A673 (cell line): ENCODE results near the gene TCL1A. TPM values are rescaled to one million over a fixed set of nuclear protein-coding genes. Genes with fewer than 3 reads are reported as not detected.

ENCODE experiments used
- BruUV-seq: library from RNA; stranded (reverse); fragments of 400-500 nt; replicated peaks from 2 replicates; lab custom pipeline; 2021; lab: Mats Ljungman, UMichigan
- CTCF ChIA-PET: fragments of 300-600 bp; sonication (Branson Sonifier 250); formaldehyde crosslinking; loops from one replicate; lab custom pipeline; 2022; ENCODE audit warnings: antibody characterized with exemption; lab: Charles Lee
- POLR2A ChIA-PET: fragments of 300-600 bp; sonication (Branson Sonifier 250); formaldehyde crosslinking; loops from one replicate; lab custom pipeline; 2022; ENCODE audit warnings: antibody characterized with exemption; ENCODE audit not compliant: low non-redundant PET; lab: Charles Lee
- DNase-seq: peaks from one replicate; pipeline ENCODE4 v3.0.0-alpha.2; 2015; ENCODE audit warnings: low spot score
- H3K27ac ChIP-seq: fragments of 200-600 bp; sonication (generic); 2 replicates; pipeline ENCODE4 v1.5.1; 2016; ENCODE audit warnings: mixed run types, low read depth, mild to moderate bottlenecking, mixed read lengths, antibody characterized with exemption, low read length; ENCODE audit not compliant: poor library complexity, severe bottlenecking
- H3K27me3 ChIP-seq: fragments of 200-600 bp; sonication (generic); replicated peaks from 2 replicates; pipeline ENCODE4 v1.6.1; 2017; ENCODE audit warnings: mixed run types, low read depth, mild to moderate bottlenecking, mixed read lengths, antibody characterized with exemption, low read length; ENCODE audit not compliant: insufficient read depth, poor library complexity
- H3K36me3 ChIP-seq: fragments of 200-600 bp; sonication (generic); 2 replicates; pipeline ENCODE4 v1.6.1; 2016; ENCODE audit warnings: mixed run types, mild to moderate bottlenecking, mixed read lengths, antibody characterized with exemption, low read length; ENCODE audit not compliant: insufficient read depth, poor library complexity, severe bottlenecking
- H3K4me1 ChIP-seq: fragments of 200-600 bp; sonication (generic); 2 replicates; pipeline ENCODE4 v1.6.1; 2017; ENCODE audit warnings: mixed run types, mild to moderate bottlenecking, mixed read lengths, antibody characterized with exemption, low read length; ENCODE audit not compliant: insufficient read depth, poor library complexity, severe bottlenecking
- H3K4me3 ChIP-seq: fragments of 200-600 bp; sonication (generic); 2 replicates; pipeline ENCODE4 v1.5.1; 2016; ENCODE audit warnings: low read depth, mixed run types, mild to moderate bottlenecking, mixed read lengths, low read length; ENCODE audit not compliant: poor library complexity, severe bottlenecking
- H3K9me3 ChIP-seq: fragments of 200-600 bp; sonication (generic); 2 replicates; pipeline ENCODE4 v1.6.1; 2016; ENCODE audit warnings: mixed run types, low read depth, mild to moderate bottlenecking, mixed read lengths, antibody characterized with exemption, low read length; ENCODE audit not compliant: poor library complexity, severe bottlenecking
- EZH2 ChIP-seq: fragments of 200-600 bp; sonication (generic); IDR thresholded peaks from 2 replicates; pipeline ENCODE4 v1.6.1; 2017; ENCODE audit warnings: borderline replicate concordance, low read depth, mild to moderate bottlenecking, mixed read lengths, antibody characterized with exemption, low read length; ENCODE audit not compliant: poor library complexity, severe bottlenecking
- intact Hi-C: fragments of 100-400 bp; cut with micrococcal nuclease; formaldehyde crosslinking; loops from one replicate; pipeline ENCODE4 v1.10.0; 2022; ENCODE audit not compliant: unreplicated experiment
- total RNA-seq: library from RNA; stranded (reverse); gene quantifications from 2 replicates; pipeline ENCODE4 v1.2.3, GENCODE V29; 2021
- TF ChIP-seq, protein P1 (sequence below): fragments of 300-800, 200-600 bp; sonication (generic); conservative IDR thresholded peaks from 2 replicates; pipeline ENCODE4 v1.5.1; 2017; ENCODE audit warnings: low read depth, mild to moderate bottlenecking, antibody characterized with exemption, low read length, moderate library complexity, mixed read lengths

The TCL1A gene
- total RNA-seq, 1 experiment from 2014 or later, result not detected

DNA sequence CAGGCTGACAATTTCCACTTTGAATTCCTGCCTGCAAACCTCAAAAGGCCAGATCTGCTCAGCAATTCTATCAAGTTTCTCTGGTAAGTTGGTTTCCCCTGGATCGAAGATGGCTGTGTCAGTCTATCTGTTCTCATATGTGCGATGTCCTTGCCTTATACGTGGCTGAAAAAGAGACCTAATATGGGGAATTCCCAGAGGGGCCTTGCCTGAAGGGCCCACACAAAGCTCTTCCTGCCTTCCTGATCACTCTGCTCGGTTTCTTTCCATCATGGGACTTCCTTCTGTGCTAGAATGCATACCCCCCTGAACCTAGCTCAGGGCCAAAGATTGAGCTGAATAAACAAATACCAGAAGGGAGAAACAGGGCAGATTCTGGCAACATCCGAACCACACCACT is 14.5 kb downstream of the TCL1A start:
- no TSS peak for BruUV-seq
- H3K4me3 ChIP-seq, result no peak overlapping the region
- no peak for DNase-seq
- H3K4me1 ChIP-seq, result peaks cover 10% of the 10 kb centered on the region
- no peaks in the 10 kb centered on the region for H3K27me3 ChIP-seq
- no peaks in the 10 kb centered on the region for H3K36me3 ChIP-seq
- ChIA-PET CTCF (interaction anchor here (0.8 kb wide), 1 partner anchor 399 kb away, joined by 3 read pairs; no protein-coding TSS in a partner anchor), POLR2A (interaction anchor here (0.5 to 0.6 kb wide), 2 partner anchors 19 to 35 kb away, joined by 3 read pairs; no protein-coding TSS in a partner anchor)
- H3K27ac ChIP-seq, result no peak overlapping the region
- no peaks in the 10 kb centered on the region for H3K9me3 ChIP-seq
- intact Hi-C loops, result no loop called here
- no peak for TF ChIP-seq EZH2
- TF ChIP-seq, protein P1, sequence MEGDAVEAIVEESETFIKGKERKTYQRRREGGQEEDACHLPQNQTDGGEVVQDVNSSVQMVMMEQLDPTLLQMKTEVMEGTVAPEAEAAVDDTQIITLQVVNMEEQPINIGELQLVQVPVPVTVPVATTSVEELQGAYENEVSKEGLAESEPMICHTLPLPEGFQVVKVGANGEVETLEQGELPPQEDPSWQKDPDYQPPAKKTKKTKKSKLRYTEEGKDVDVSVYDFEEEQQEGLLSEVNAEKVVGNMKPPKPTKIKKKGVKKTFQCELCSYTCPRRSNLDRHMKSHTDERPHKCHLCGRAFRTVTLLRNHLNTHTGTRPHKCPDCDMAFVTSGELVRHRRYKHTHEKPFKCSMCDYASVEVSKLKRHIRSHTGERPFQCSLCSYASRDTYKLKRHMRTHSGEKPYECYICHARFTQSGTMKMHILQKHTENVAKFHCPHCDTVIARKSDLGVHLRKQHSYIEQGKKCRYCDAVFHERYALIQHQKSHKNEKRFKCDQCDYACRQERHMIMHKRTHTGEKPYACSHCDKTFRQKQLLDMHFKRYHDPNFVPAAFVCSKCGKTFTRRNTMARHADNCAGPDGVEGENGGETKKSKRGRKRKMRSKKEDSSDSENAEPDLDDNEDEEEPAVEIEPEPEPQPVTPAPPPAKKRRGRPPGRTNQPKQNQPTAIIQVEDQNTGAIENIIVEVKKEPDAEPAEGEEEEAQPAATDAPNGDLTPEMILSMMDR, result no peak

DNA sequence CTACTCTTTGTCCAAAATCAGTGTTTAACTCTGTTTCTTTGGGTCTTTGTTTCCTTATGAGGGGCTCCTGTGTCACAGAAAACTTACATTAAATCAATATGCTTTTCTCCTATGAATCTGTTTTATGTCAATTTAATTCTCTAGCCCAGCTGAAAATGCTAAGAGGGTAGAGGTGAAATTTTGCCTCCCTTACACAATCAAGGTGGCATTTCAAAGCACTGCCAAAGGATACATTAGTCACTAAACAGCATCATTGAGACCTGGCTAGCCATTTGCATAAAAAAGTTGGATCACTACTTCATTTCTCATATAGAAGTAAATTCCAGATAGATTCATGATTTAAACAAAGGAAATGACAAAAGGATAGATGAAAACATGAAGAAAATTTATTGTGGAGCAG is 15.6 kb downstream of the TCL1A start:
- peaks cover 5% of the 10 kb centered on the region for H3K4me1 ChIP-seq
- ChIA-PET POLR2A (no interaction called here), CTCF (no interaction called here)
- BruUV-seq, result no TSS peak
- H3K36me3 ChIP-seq, result no peaks in the 10 kb centered on the region
- intact Hi-C loops, result no loop called here
- H3K27ac ChIP-seq, result no peak overlapping the region
- no peak for TF ChIP-seq EZH2
- TF ChIP-seq, protein P1, result no peak
- no peak overlapping the region for H3K4me3 ChIP-seq
- no peaks in the 10 kb centered on the region for H3K9me3 ChIP-seq
- DNase-seq, result no peak
- no peaks in the 10 kb centered on the region for H3K27me3 ChIP-seq

DNA sequence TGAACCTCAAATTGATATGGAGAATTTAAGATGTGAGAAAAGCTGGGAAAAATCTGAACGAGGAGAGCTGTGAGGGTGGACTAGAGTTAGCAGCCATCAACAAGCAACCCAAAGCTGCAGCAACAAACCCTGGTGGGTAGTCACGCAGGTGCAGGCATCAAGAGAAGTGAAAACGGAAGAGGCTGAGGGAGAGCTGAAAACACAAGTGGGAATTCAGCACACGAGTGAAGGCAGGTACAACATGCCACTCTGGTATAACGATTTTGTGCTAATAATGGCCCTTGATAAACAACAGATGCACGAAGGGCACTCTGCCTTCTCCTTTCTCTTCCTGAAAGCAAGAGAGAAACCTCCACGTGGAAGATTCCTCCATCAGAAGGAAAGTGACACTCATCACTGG is 16.2 kb downstream of the TCL1A start:
- ChIA-PET CTCF (no interaction called here), POLR2A (no interaction called here)
- Histone ChIP-seq H3K9me3 (no peaks in the 10 kb centered on the region), H3K27me3 (no peaks in the 10 kb centered on the region), H3K4me3 (no peak overlapping the region), H3K36me3 (no peaks in the 10 kb centered on the region), H3K4me1 (peaks cover 4% of the 10 kb centered on the region), H3K27ac (no peak overlapping the region)
- DNase-seq, result no peak
- intact Hi-C loops, result no loop called here
- BruUV-seq, result no TSS peak
- TF ChIP-seq, protein P1, result no peak
- no peak for TF ChIP-seq EZH2
